Measurements from ENCODE around the gene HRH1. TPM values are rescaled to one million over a fixed set of nuclear protein-coding genes. Genes with fewer than 3 reads are reported as not detected.

The HRH1 gene
- total RNA-seq, 4 donors from 2014 or later, result 10.9 to 12.2 (median 11.4) TPM

DNA sequence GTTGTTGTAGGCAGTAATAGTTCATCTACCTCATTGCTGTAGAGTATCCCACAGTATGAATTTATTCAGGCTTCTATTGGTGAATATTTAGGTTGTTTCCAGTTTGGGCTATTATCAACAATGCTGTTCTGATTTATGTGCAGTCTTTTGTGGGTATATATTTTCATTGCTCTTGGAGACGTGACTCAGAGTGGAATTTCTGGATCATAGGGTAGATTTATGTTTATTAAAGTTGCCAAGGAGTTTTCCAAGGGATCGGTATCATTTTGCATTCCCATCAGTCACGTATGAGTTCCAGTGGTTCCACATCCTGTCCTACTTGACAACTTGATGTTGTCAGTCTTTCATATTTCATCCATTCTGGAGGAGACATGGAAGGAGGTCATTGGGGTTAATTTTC lies 8.4 kb upstream of the HRH1 start:
- H3K27ac ChIP-seq, result no peak overlapping the region
- no peak overlapping the region for H3K4me3 ChIP-seq
- DNase-seq (ENCODE audit: low spot score in 2 of 2), result no peak
- H3K36me3 ChIP-seq, result no peaks in the 10 kb centered on the region
- no peaks in the 10 kb centered on the region for H3K27me3 ChIP-seq
- TF ChIP-seq, protein P1, sequence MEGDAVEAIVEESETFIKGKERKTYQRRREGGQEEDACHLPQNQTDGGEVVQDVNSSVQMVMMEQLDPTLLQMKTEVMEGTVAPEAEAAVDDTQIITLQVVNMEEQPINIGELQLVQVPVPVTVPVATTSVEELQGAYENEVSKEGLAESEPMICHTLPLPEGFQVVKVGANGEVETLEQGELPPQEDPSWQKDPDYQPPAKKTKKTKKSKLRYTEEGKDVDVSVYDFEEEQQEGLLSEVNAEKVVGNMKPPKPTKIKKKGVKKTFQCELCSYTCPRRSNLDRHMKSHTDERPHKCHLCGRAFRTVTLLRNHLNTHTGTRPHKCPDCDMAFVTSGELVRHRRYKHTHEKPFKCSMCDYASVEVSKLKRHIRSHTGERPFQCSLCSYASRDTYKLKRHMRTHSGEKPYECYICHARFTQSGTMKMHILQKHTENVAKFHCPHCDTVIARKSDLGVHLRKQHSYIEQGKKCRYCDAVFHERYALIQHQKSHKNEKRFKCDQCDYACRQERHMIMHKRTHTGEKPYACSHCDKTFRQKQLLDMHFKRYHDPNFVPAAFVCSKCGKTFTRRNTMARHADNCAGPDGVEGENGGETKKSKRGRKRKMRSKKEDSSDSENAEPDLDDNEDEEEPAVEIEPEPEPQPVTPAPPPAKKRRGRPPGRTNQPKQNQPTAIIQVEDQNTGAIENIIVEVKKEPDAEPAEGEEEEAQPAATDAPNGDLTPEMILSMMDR (IDR thresholded peaks at IDR 0.05), result no peak
- TF ChIP-seq POLR2AphosphoS5 (IDR thresholded peaks at IDR 0.05) (no peak), EP300 (IDR thresholded peaks at IDR 0.05) (no peak), POLR2A (IDR thresholded peaks at IDR 0.05) (no peak)
- no peaks in the 10 kb centered on the region for H3K4me1 ChIP-seq
- H3K9me3 ChIP-seq, result no peaks in the 10 kb centered on the region
- 33% methylated on average over 3 of the region's 3 CpGs for WGBS

DNA sequence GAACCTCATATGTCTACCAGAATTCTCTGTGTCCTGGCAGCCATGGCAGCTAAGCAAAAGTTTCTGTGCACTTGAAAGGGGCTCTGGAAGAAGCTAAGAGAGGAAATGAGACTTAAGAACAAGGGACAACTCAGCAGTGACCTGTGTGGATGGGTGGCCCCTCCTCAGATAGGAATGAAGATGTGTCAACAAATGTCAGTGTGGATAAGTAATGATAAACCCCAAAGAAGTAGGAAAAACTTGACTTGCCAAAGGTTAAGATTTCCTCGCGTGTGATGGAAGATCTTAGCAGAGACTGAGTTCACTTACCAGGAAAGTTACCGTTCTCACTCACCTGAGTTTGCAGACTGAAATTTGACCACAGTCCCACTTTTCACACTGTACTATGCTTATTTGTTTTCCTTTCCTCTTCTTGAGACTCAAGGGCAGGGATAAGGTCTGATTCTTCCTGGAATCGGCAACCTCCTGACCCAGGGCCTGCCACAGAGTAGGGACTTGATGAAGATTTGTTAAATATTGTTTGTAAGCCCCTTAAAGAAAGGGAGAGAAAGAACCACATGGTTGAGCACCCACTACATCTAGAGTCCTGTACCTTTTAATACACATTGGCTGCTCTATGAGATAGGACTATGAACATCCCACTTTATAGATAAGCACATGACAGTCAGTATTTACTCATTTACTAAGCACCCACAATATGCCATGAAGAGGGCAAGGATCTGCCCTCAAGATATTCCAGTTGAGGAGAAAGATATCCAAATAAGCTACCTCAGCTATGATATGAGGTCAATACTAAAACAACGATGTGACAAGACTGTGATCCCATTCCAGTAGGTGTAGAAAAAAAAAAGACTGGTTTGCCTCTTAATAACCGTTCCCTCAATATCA lies 7.3 kb upstream of the HRH1 start:
- H3K36me3 ChIP-seq, result no peaks in the 10 kb centered on the region
- TF ChIP-seq POLR2AphosphoS5 (IDR thresholded peaks at IDR 0.05) (no peak), EP300 (IDR thresholded peaks at IDR 0.05) (no peak), POLR2A (IDR thresholded peaks at IDR 0.05) (no peak)
- TF ChIP-seq, protein P1 (IDR thresholded peaks at IDR 0.05), result no peak
- H3K27ac ChIP-seq, result no peak overlapping the region
- 72% methylated on average over 6 of the region's 6 CpGs for WGBS
- H3K4me3 ChIP-seq, result no peak overlapping the region
- H3K9me3 ChIP-seq, result no peaks in the 10 kb centered on the region
- no peaks in the 10 kb centered on the region for H3K4me1 ChIP-seq
- no peak for DNase-seq (ENCODE audit: low spot score in 2 of 2)
- H3K27me3 ChIP-seq, result no peaks in the 10 kb centered on the region

DNA sequence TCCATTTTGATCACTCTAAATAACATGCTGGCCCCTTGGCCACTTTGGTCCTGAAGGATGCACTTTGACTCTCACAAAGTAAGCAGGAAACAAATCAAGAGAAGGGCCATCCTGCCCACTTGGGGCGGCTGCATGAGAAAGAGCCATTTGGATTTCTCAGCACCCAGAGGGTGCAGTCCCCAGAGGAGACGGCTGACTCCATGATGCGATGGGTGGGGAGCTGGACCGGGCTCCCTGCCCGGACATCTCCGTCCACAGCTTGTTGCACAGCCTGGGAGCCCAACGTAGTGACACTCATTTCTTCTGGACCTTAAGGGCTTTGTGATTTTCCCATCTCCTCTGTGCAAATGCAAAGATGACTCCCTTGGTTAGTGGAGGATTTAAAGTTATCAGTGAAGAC lies 4.0 kb upstream of the HRH1 start:
- Histone ChIP-seq H3K36me3 (no peaks in the 10 kb centered on the region), H3K27me3 (peaks cover 10% of the 10 kb centered on the region), H3K27ac (no peak overlapping the region), H3K4me1 (peaks cover 13% of the 10 kb centered on the region), H3K9me3 (no peaks in the 10 kb centered on the region), H3K4me3 (no peak overlapping the region)
- no peak for TF ChIP-seq EP300 (IDR thresholded peaks at IDR 0.05)
- no peak for TF ChIP-seq POLR2AphosphoS5 (IDR thresholded peaks at IDR 0.05)
- TF ChIP-seq POLR2A (IDR thresholded peaks at IDR 0.05), result no peak
- TF ChIP-seq, protein P1 (IDR thresholded peaks at IDR 0.05), result no peak
- no peak for DNase-seq (ENCODE audit: low spot score in 2 of 2)
- 85% methylated on average over 7 of the region's 7 CpGs for WGBS

DNA sequence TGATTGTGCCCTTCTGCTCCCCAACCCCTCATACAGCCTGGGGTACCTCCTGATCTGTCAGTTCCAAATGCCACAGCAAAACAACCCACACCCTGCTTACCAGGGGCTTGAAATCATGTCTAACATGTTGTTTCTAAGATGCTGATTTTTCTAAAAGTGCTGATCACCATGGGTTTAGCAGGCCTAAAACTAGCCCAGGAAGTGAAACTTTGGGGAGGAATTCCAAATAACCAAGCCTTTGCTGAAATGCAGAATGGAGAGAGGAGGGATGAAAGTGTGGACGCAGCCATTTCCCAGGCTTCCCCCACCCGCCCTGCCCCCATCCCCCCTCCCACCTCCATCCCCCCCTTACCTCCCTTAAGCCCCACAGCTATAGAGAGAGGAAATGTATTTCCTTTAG lies 2.0 kb upstream of the HRH1 start:
- no peaks in the 10 kb centered on the region for H3K36me3 ChIP-seq
- 68% methylated on average over 2 of the region's 2 CpGs for WGBS
- no peak overlapping the region for H3K27ac ChIP-seq
- peaks cover 10% of the 10 kb centered on the region for H3K27me3 ChIP-seq
- peaks cover 19% of the 10 kb centered on the region for H3K4me1 ChIP-seq
- no peak for TF ChIP-seq POLR2A (IDR thresholded peaks at IDR 0.05)
- no peak for TF ChIP-seq POLR2AphosphoS5 (IDR thresholded peaks at IDR 0.05)
- TF ChIP-seq, protein P1 (IDR thresholded peaks at IDR 0.05), result no peak
- TF ChIP-seq EP300 (IDR thresholded peaks at IDR 0.05), result no peak
- H3K9me3 ChIP-seq, result no peaks in the 10 kb centered on the region
- H3K4me3 ChIP-seq, result no peak overlapping the region
- no peak for DNase-seq (ENCODE audit: low spot score in 2 of 2)

DNA sequence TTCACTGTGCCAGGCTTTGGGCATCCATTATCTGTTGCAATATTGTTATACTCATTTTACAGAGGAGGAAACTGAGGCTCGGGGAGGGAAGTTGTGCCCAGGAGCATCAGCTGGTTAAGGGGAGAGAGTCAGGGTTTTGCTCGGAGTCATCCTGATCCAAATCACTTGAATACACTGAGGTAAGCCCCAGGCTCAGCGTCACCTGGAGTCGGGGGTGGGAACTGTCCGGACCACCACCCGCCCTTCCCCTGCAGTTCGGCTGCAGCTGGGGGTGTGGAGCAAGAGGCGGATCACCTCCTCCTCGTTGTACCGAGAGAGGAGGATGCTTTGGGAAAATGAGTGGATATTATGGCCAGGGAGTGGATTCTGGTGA lies 646 bp downstream of the HRH1 start:
- H3K27me3 ChIP-seq, result peaks cover 10% of the 10 kb centered on the region
- peaks cover 33% of the 10 kb centered on the region for H3K4me1 ChIP-seq
- no peak for DNase-seq (ENCODE audit: low spot score in 2 of 2)
- H3K4me3 ChIP-seq, result peak overlapping the region; percentile 64
- H3K27ac ChIP-seq, result peak overlapping the region; percentile 69
- H3K9me3 ChIP-seq, result no peaks in the 10 kb centered on the region
- TF ChIP-seq EP300 (IDR thresholded peaks at IDR 0.05) (no peak), POLR2A (IDR thresholded peaks at IDR 0.05) (no peak), POLR2AphosphoS5 (IDR thresholded peaks at IDR 0.05) (no peak)
- TF ChIP-seq, protein P1 (IDR thresholded peaks at IDR 0.05), result no peak
- WGBS, result 5% methylated on average over 8 of the region's 10 CpGs
- H3K36me3 ChIP-seq, result no peaks in the 10 kb centered on the region
